GM08714 (cell line): ENCODE results near the gene ADAM10.
"Not testable (repeated sequence)": the region's sequence is repeated elsewhere in the genome, so short reads cannot be mapped to it uniquely, and the experiment has no call there.

Source experiments
- H3K4me3 ChIP-seq: fragments of 200-500 bp; sonication (Bioruptor generic); 2 replicates; pipeline ENCODE4 v1.5.1; 2014; ENCODE audit warnings: mild to moderate bottlenecking, low read length, inconsistent platforms
- ZNF274 ChIP-seq: IDR thresholded peaks from 2 replicates; pipeline ENCODE4 v1.6.1; 2012; ENCODE audit warnings: mild to moderate bottlenecking, low read depth, low read length

The ADAM10 gene

GRCh38 chr15:58606577-58607080 lies 142.9 kb downstream of the ADAM10 start:
- H3K4me3 ChIP-seq, result no peak overlapping the region
- TF ChIP-seq ZNF274, result no peak

GRCh38 chr15:58605931-58606530 lies 143.5 kb downstream of the ADAM10 start:
- no peak overlapping the region for H3K4me3 ChIP-seq
- TF ChIP-seq ZNF274, result no peak

GRCh38 chr15:58604455-58604923 lies 145.0 kb downstream of the ADAM10 start:
- no peak overlapping the region for H3K4me3 ChIP-seq
- no peak for TF ChIP-seq ZNF274

GRCh38 chr15:58603927-58604326 lies 145.6 kb downstream of the ADAM10 start:
- not testable (repeated sequence) for H3K4me3 ChIP-seq

- TF ChIP-seq ZNF274, result no peak
- no peak overlapping the region for H3K4me3 ChIP-seq
These were observed 146.7 kb downstream of the ADAM10 start for GRCh38 chr15:58602823-58603222.

GRCh38 chr15:58598829-58599210 lies 150.7 kb downstream of the ADAM10 start:
- TF ChIP-seq ZNF274, result no peak
- no peak overlapping the region for H3K4me3 ChIP-seq

GRCh38 chr15:58597943-58598828 lies 151.3 kb downstream of the ADAM10 start:
- H3K4me3 ChIP-seq, result no peak overlapping the region
- no peak for TF ChIP-seq ZNF274

GRCh38 chr15:58595516-58596263 lies 153.8 kb downstream of the ADAM10 start:
- no peak overlapping the region for H3K4me3 ChIP-seq
- TF ChIP-seq ZNF274, result no peak

GRCh38 chr15:58594898-58595297 lies 154.6 kb downstream of the ADAM10 start:
- TF ChIP-seq ZNF274, result no peak
- no peak overlapping the region for H3K4me3 ChIP-seq

- TF ChIP-seq ZNF274, result no peak
- H3K4me3 ChIP-seq, result no peak overlapping the region
These were observed 155.6 kb downstream of the ADAM10 start for GRCh38 chr15:58593870-58594269.

GRCh38 chr15:58590926-58591325 lies 158.6 kb downstream of the ADAM10 start:
- H3K4me3 ChIP-seq, result no peak overlapping the region
- TF ChIP-seq ZNF274, result no peak

- H3K4me3 ChIP-seq, result no peak overlapping the region
These were observed 159.3 kb downstream of the ADAM10 start for GRCh38 chr15:58590236-58590635.

GRCh38 chr15:58589047-58589446 lies 160.5 kb downstream of the ADAM10 start:
- TF ChIP-seq ZNF274, result no peak
- no peak overlapping the region for H3K4me3 ChIP-seq

More at GRCh38 chr15:58590236-58590635, 159.3 kb downstream of the ADAM10 start:
- TF ChIP-seq ZNF274, result no peak

- H3K4me3 ChIP-seq, result no peak overlapping the region
- no peak for TF ChIP-seq ZNF274
These were observed 161.4 kb downstream of the ADAM10 start for GRCh38 chr15:58588096-58588495.
